GM18498 (cell line): ENCODE measurements around the gene SMAD2.

Experiments used
- ATAC-seq: cut with Tn5 transposase; IDR thresholded peaks from one replicate; pipeline ENCODE4 v1.9.1; 2021; ENCODE audit warnings: mild to moderate bottlenecking, moderate library complexity; ENCODE audit not compliant: unreplicated experiment

Gene SMAD2

GRCh38 chr18:47899107-47899840 lies 31.2 kb downstream of the SMAD2 start:
- no peak for ATAC-seq

GRCh38 chr18:47898696-47899095 lies 31.8 kb downstream of the SMAD2 start:
- ATAC-seq, result no peak

GRCh38 chr18:47898055-47898454 lies 32.4 kb downstream of the SMAD2 start:
- ATAC-seq, result no peak

GRCh38 chr18:47895565-47896250 lies 34.8 kb downstream of the SMAD2 start:
- ATAC-seq, result no peak

- no peak for ATAC-seq
Observed at GRCh38 chr18:47893939-47894699, 36.3 kb downstream of the SMAD2 start.

DNA sequence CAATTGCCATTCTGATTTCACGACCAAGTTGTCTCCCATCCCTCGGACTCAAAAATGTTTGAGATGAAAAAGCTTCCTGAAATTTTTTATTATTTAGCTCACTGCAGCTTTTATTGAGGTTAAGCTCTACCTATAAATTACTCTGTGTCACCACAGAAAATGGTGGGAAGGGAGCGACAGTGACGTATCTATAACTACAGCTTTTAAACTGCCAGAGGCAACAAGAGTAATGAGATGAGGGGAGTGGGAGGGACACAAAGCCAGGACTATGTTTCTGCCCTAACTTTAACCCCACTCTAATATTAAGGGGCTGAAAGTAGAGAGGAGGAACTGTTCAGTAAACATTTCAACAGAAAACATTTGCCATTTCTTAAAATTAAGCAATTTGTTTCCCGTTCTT lies 37.4 kb downstream of the SMAD2 start:
- ATAC-seq, result no peak

DNA sequence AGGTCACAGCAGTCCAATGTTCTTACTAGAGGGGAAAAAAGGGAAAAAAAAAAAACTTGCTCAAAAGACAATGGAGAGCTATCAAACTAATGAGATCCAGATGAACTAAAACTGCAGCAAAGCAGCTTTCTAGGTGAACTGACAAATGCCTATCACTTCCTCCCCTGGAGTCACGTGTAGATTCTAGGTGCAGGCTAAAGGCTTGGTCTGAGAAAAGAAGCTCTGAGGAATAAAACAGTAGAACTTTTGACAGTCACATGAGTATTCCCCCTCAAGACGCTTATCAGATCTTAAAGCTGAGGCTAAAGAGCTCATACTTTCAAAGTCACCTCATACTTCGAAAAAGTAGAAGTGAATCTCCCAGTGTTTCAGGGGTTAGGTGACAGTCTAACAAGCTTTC lies 42.3 kb downstream of the SMAD2 start:
- no peak for ATAC-seq

- ATAC-seq, result no peak
Observed at GRCh38 chr18:47887227-47887626, 43.2 kb downstream of the SMAD2 start.

- ATAC-seq, result no peak
Observed at GRCh38 chr18:47883771-47884413, 46.6 kb downstream of the SMAD2 start.

GRCh38 chr18:47882641-47883040 lies 47.8 kb downstream of the SMAD2 start:
- ATAC-seq, result no peak

- no peak for ATAC-seq
Observed at GRCh38 chr18:47881752-47882455, 48.6 kb downstream of the SMAD2 start.

DNA sequence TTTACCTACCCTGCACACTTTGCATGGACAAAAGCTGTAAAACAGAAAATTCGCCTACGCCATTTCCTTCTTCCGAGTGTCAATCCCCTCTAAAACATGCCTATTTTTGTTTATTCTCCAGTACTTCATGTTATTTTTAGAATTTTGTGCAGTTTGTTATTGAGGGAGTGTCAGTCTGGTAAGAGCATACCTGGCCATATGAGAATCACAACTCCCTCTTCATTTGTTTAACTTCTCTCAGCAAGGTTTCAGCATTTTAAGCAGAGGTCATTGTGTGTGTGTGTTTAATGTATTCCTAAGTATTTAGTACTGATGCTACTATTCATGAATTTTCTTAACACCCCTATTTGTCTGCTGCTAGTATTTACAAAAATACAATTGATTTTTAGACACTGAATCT lies 49.4 kb downstream of the SMAD2 start:
- no peak for ATAC-seq

GRCh38 chr18:47877892-47878291 lies 52.6 kb downstream of the SMAD2 start:
- ATAC-seq, result no peak

DNA sequence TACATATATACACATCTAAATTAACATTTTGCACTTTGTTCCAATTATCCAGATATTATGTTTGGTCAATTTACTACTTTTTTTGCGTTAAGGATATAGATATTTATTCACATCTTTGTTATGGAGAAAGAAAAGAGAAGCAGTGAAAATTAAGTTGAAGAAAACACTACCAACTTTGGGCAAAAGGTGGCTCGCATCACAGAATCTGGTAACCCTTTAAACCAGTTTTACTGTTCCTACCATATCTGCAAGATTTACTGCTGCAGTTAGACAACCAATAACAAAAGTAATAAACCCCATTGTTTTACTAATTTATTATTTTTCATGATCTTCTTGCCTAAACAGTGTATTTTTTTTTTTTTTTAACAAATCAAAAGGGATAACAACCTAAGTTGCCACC lies 53.6 kb downstream of the SMAD2 start:
- ATAC-seq, result no peak

- ATAC-seq, result no peak
Observed at GRCh38 chr18:47873625-47874024, 56.8 kb downstream of the SMAD2 start.

GRCh38 chr18:47872426-47872825 lies 58.0 kb downstream of the SMAD2 start:
- no peak for ATAC-seq

DNA sequence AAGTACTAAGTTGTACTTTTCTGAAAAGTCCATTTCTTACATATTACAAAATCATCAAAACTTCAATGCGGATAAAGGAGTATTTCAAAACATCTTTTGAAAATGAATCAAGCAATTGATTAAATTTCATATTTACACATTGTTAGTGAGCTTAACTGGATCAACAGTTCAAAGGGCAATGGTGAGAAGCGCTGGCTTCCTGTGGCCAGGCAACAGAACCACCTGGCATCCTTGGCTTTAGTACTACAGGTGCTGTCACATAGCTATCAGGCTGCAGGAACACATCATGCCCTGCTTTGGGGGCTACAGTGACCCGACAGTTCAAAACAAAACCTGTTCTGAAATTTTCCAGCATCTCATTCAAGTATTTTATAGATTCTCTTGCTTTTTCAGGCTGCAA lies 59.2 kb downstream of the SMAD2 start:
- ATAC-seq, result no peak

GRCh38 chr18:47870605-47871004 lies 59.9 kb downstream of the SMAD2 start:
- no peak for ATAC-seq

DNA sequence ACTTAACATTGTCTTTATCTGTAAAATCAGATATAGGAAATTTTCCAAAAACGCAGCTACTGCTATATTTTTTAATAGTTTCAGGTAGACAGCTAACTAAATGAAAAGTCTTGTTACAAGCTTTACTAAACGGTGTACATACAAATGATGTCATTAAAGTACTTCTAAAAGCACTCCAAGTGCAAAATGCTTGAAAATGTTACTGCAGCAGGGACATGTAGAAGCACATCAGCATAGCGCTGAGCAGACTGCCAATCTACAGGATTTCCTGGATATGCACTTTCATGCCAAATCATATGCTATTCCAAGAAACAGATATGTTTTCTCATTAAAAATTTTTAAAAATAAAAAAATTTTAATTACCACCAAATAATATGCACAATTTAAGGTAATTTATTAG lies 61.7 kb downstream of the SMAD2 start:
- no peak for ATAC-seq

GRCh38 chr18:47865183-47865582 lies 65.3 kb downstream of the SMAD2 start:
- ATAC-seq, result no peak

- ATAC-seq, result no peak
Observed at GRCh38 chr18:47863041-47863440, 67.4 kb downstream of the SMAD2 start.
